ENCODE results near the gene RGS5. TPM values are rescaled to one million over a fixed set of nuclear protein-coding genes. Genes with fewer than 3 reads are reported as not detected.

The RGS5 gene
- total RNA-seq, 2 experiments from 2014 or later: 4.1 to 4.4 TPM

GRCh38 chr1:163172596-163172995 lies 30.1 kb downstream of the RGS5 start:
- POLR2A ChIA-PET: no interaction called here
- H3K27me3 Mint-ChIP-seq: peaks cover 7% of the 10 kb centered on the region
- ATAC-seq (ENCODE audit: low read depth): no peak
- no peaks in the 10 kb centered on the region for H3K9me3 Mint-ChIP-seq
- no peak overlapping the region for H3K4me3 Mint-ChIP-seq
- no peaks in the 10 kb centered on the region for H3K4me1 Mint-ChIP-seq
- no peak for DNase-seq
- H3K27ac Mint-ChIP-seq: no peak overlapping the region
- no peaks in the 10 kb centered on the region for H3K36me3 Mint-ChIP-seq

DNA sequence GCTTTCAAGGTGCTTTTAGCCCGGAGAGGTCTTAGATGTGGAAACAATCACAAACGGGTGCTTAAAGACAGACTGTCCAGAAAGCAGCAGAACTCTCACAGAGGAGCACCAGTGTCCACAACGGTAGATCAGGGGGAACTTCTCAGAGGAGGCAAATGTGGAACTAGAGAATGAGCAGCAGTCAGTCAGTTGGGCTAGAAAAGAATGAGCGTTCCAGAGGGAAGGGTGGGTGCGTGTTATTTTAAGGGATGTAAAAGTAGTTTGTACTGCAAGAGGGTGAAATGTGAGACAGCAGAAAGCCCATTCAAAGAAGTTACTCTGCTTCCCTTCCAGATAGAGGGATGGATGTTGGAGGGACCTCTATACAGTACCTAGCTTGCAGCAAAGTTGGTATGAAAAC lies 30.9 kb downstream of the RGS5 start:
- no peak overlapping the region for H3K4me3 Mint-ChIP-seq
- H3K4me1 Mint-ChIP-seq: no peaks in the 10 kb centered on the region
- peaks cover 7% of the 10 kb centered on the region for H3K27me3 Mint-ChIP-seq
- ATAC-seq (ENCODE audit: low read depth) (no peak), DNase-seq (no peak)
- POLR2A ChIA-PET: no interaction called here
- no peaks in the 10 kb centered on the region for H3K9me3 Mint-ChIP-seq
- no peaks in the 10 kb centered on the region for H3K36me3 Mint-ChIP-seq
- H3K27ac Mint-ChIP-seq: no peak overlapping the region

DNA sequence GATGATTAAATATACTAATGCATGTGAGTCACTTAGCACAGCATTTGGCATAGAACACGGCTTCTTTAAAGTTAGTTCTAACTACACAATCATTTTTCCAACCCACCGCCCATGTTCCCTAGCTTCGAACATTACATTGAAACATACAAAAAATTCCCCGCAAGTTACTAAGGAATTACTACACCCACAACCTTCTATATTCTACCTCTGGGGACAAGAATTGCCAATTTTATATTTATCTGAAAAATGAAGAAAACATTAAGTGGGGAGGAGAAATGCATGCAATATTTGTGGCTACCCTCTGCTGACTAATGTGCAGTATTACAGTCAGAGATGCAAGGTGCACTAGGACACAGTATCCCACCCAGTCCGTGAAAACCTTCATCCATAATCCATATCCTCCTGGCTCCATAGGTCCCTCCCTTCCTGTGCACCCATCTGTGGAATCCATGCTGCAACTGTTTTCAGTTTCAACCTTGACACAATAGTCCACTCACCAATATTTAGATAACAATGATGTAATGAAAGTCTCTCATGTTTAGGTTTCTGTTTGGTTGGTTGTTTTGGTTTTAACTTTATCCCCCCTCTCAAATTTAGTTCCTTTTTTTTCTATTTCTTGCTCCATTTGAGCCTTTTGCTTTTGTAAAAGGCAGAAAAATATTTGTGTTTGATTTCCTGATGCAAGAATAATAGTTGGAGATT lies 31.6 kb downstream of the RGS5 start:
- Mint-ChIP-seq H3K36me3 (no peaks in the 10 kb centered on the region), H3K4me3 (no peak overlapping the region), H3K9me3 (no peaks in the 10 kb centered on the region), H3K27ac (no peak overlapping the region), H3K27me3 (peaks cover 7% of the 10 kb centered on the region), H3K4me1 (no peaks in the 10 kb centered on the region)
- POLR2A ChIA-PET: no interaction called here
- no peak for DNase-seq
- no peak for ATAC-seq (ENCODE audit: low read depth)

GRCh38 chr1:163170331-163170730 lies 32.4 kb downstream of the RGS5 start:
- Mint-ChIP-seq H3K27ac (no peak overlapping the region), H3K9me3 (no peaks in the 10 kb centered on the region), H3K27me3 (peaks cover 7% of the 10 kb centered on the region), H3K4me1 (no peaks in the 10 kb centered on the region), H3K36me3 (no peaks in the 10 kb centered on the region), H3K4me3 (no peak overlapping the region)
- DNase-seq: no peak
- no peak for ATAC-seq (ENCODE audit: low read depth)
- POLR2A ChIA-PET: no interaction called here

GRCh38 chr1:163169553-163169952 lies 33.2 kb downstream of the RGS5 start:
- ATAC-seq (ENCODE audit: low read depth) (no peak), DNase-seq (no peak)
- no peak overlapping the region for H3K4me3 Mint-ChIP-seq
- H3K36me3 Mint-ChIP-seq: no peaks in the 10 kb centered on the region
- POLR2A ChIA-PET: no interaction called here
- no peaks in the 10 kb centered on the region for H3K4me1 Mint-ChIP-seq
- H3K27me3 Mint-ChIP-seq: peaks cover 2% of the 10 kb centered on the region
- H3K9me3 Mint-ChIP-seq: no peaks in the 10 kb centered on the region
- no peak overlapping the region for H3K27ac Mint-ChIP-seq

- no peak for DNase-seq
- Mint-ChIP-seq H3K4me1 (no peaks in the 10 kb centered on the region), H3K36me3 (no peaks in the 10 kb centered on the region), H3K4me3 (no peak overlapping the region), H3K9me3 (no peaks in the 10 kb centered on the region), H3K27ac (no peak overlapping the region), H3K27me3 (peaks cover 2% of the 10 kb centered on the region)
- ATAC-seq (ENCODE audit: low read depth): no peak
- POLR2A ChIA-PET: no interaction called here
Observed at GRCh38 chr1:163168053-163168452, 34.7 kb downstream of the RGS5 start.

GRCh38 chr1:163166886-163167555 lies 35.7 kb downstream of the RGS5 start:
- POLR2A ChIA-PET: no interaction called here
- DNase-seq: no peak

GRCh38 chr1:163165119-163165518 lies 37.6 kb downstream of the RGS5 start:
- Mint-ChIP-seq H3K27me3 (no peaks in the 10 kb centered on the region), H3K36me3 (no peaks in the 10 kb centered on the region), H3K27ac (no peak overlapping the region), H3K4me1 (no peaks in the 10 kb centered on the region), H3K4me3 (no peak overlapping the region), H3K9me3 (no peaks in the 10 kb centered on the region)
- POLR2A ChIA-PET: no interaction called here
- ATAC-seq (ENCODE audit: low read depth) (no peak), DNase-seq (no peak)

More at GRCh38 chr1:163166886-163167555, 35.7 kb downstream of the RGS5 start:
- Mint-ChIP-seq H3K9me3 (no peaks in the 10 kb centered on the region), H3K27me3 (peaks cover 2% of the 10 kb centered on the region), H3K4me1 (no peaks in the 10 kb centered on the region), H3K36me3 (no peaks in the 10 kb centered on the region), H3K4me3 (no peak overlapping the region), H3K27ac (no peak overlapping the region)
- no peak for ATAC-seq (ENCODE audit: low read depth)

- POLR2A ChIA-PET: no interaction called here
- Mint-ChIP-seq H3K36me3 (no peaks in the 10 kb centered on the region), H3K27ac (no peak overlapping the region), H3K4me1 (no peaks in the 10 kb centered on the region), H3K9me3 (no peaks in the 10 kb centered on the region), H3K4me3 (no peak overlapping the region), H3K27me3 (no peaks in the 10 kb centered on the region)
- DNase-seq: no peak
- ATAC-seq (ENCODE audit: low read depth): no peak
Observed at GRCh38 chr1:163163881-163164582, 38.7 kb downstream of the RGS5 start.

DNA sequence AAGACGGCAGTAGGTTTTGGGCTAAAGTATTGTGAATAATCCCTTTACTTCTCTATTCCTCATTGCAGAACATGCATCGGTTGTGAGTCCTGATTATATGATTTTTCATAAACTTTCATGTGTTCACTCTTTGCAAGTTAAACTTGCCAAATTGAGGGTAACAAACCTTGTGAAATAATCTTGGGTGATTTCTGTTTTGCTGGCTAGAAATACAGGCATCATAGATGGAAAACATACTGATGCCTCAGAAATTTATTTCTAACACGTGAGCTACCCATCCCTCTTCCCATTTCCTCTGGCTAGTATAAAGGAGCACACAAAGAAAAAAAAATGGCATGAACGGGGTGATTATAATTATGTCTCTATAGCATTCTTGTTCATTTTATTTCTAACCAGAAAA lies 39.6 kb downstream of the RGS5 start:
- Mint-ChIP-seq H3K4me3 (no peak overlapping the region), H3K4me1 (no peaks in the 10 kb centered on the region), H3K9me3 (no peaks in the 10 kb centered on the region), H3K27ac (no peak overlapping the region), H3K27me3 (no peaks in the 10 kb centered on the region), H3K36me3 (no peaks in the 10 kb centered on the region)
- ATAC-seq (ENCODE audit: low read depth) (no peak), DNase-seq (no peak)
- POLR2A ChIA-PET: no interaction called here

- DNase-seq: no peak
- Mint-ChIP-seq H3K27ac (no peak overlapping the region), H3K36me3 (no peaks in the 10 kb centered on the region), H3K9me3 (no peaks in the 10 kb centered on the region), H3K4me1 (no peaks in the 10 kb centered on the region), H3K27me3 (no peaks in the 10 kb centered on the region), H3K4me3 (no peak overlapping the region)
- POLR2A ChIA-PET: no interaction called here
- no peak for ATAC-seq (ENCODE audit: low read depth)
Observed at GRCh38 chr1:163162381-163162914, 40.3 kb downstream of the RGS5 start.

DNA sequence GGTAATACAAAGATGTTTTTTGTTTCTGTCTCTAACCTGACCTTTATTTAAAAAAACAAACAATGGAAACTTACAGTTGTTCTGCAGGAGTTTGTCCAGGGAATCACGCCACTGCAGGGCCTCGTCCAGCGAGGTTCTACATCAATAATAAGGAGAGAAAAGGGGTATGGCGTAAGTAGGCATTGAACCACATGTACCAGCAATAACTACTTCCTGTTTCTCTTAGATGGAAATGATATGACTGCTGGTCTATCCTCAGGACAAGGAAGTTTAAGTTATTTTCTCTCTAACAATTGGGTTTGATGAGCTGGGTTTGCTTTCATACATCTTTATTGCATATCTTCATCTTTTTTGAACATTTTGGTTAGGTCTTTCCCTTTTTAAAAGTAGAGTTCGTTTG lies 40.9 kb downstream of the RGS5 start:
- POLR2A ChIA-PET: no interaction called here
- Mint-ChIP-seq H3K27ac (no peak overlapping the region), H3K4me3 (no peak overlapping the region)

DNA sequence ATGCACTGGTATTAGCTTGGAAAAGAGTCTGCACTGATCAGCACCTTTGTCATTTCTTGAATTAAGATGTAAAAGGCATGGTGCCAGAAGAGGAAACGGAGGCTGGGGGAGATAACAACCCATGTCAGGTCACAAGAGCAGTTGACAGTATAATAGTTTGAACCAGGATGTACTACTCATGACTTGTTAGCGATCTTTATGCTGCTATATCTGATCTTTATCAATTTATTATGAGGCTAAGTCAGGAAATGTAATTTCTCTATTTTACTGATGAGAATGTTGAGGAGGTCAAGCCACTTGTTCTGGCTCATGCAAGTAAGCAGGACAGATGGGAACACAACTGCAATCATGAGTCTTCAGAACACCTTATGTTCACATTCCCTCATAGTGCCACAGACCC lies 41.4 kb downstream of the RGS5 start:
- Mint-ChIP-seq H3K9me3 (no peaks in the 10 kb centered on the region), H3K4me1 (no peaks in the 10 kb centered on the region), H3K36me3 (no peaks in the 10 kb centered on the region), H3K27ac (no peak overlapping the region), H3K4me3 (no peak overlapping the region), H3K27me3 (no peaks in the 10 kb centered on the region)
- POLR2A ChIA-PET: no interaction called here
- DNase-seq (no peak), ATAC-seq (ENCODE audit: low read depth) (no peak)

More for the DNA sequence above, 40.9 kb downstream of the RGS5 start:
- no peaks in the 10 kb centered on the region for H3K9me3 Mint-ChIP-seq
- no peaks in the 10 kb centered on the region for H3K4me1 Mint-ChIP-seq
- H3K36me3 Mint-ChIP-seq: no peaks in the 10 kb centered on the region
- ATAC-seq (ENCODE audit: low read depth): no peak
- DNase-seq: no peak
- no peaks in the 10 kb centered on the region for H3K27me3 Mint-ChIP-seq

DNA sequence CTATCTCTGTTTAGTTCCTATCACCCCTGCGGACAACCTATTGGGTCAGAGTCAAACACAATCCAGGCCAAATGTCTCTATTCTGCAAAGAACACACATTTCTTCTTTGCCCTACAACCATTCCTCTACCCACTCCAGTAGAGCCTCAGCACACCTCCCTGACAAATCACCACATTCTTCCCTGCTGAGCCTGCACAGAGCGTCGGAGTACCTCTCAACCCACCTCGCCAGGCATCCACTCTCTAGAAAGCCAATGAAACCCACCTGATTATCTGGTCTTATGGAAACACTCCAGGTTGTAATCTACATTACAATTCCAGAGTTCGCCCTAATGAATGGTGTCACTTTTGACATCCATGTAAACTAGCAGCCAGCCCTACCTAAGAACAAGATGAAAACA lies 47.1 kb downstream of the RGS5 start:
- no peak overlapping the region for H3K4me3 Mint-ChIP-seq
- ATAC-seq (ENCODE audit: low read depth): no peak
- no peak overlapping the region for H3K27ac Mint-ChIP-seq
- H3K27me3 Mint-ChIP-seq: no peaks in the 10 kb centered on the region
- DNase-seq: no peak
- H3K9me3 Mint-ChIP-seq: no peaks in the 10 kb centered on the region
- POLR2A ChIA-PET: no interaction called here
- H3K36me3 Mint-ChIP-seq: no peaks in the 10 kb centered on the region
- H3K4me1 Mint-ChIP-seq: no peaks in the 10 kb centered on the region

Measured in activated naive CD8-positive, alpha-beta T cell treated with anti-CD3 and anti-CD28 coated beads, Interleukin-2, amount 10 ng/mL, durations not matched to agents 7 days and 5 days (primary cell).